ENCODE results near the gene GALNT17.

Gene GALNT17

GRCh38 chr7:71345117-71345884, 213.4 kb downstream of the GALNT17 start:
- no peak for DNase-seq

- peak; percentile 59 for DNase-seq
Measured at GRCh38 chr7:71348821-71349681, 217.1 kb downstream of the GALNT17 start.

GRCh38 chr7:71349682-71350481, 217.9 kb downstream of the GALNT17 start:
- no peak for DNase-seq

DNA sequence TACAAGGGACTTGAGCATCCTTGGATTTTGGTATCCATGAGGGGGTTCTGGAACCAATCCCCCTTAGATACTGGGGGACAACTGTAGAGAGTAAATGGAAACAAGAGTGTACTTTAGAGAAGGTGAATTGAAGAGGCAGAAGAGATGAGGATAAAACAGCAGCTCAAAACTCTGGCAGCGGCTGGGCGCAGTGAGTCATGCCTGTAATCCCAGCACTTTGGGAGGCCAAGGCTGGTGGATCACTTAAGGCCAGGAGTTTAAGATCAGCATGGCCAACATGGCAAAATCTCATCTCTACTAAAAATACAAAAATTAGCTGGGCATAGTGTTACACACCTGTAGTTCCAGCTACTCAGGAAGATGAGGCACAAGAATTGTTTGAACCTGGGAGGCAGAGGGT, 218.7 kb downstream of the GALNT17 start:
- DNase-seq: peak; percentile 25

- no peak for DNase-seq
Measured at GRCh38 chr7:71354716-71355115, 222.8 kb downstream of the GALNT17 start.

DNA sequence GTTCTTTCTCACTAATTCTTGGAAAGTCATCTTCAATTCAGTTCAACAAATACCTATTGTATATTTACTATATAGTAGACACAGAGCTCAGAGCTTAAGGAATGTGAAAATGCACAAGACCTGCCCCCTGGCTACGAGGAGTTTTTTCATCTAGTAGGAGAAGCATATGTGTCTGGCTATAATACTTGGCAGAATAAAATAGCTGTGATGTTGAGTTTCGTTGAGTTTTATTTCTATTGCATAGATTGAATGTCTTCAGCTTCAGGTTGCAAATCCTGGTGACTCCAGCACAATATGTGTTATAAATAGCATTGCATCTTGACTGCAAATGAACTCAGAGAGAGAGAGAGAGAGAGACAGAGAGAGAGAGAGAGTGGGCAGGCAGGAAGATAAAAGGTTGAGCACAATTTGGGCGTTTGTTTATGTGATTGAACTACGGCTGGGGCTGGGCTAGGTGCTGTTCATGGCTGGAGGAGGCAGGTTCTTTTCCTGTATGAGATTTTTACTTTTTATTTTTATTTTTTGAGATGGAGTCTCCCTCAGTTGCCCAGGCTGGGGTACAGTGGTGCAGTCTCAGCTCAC, 229.6 kb downstream of the GALNT17 start:
- DNase-seq: no peak

DNA sequence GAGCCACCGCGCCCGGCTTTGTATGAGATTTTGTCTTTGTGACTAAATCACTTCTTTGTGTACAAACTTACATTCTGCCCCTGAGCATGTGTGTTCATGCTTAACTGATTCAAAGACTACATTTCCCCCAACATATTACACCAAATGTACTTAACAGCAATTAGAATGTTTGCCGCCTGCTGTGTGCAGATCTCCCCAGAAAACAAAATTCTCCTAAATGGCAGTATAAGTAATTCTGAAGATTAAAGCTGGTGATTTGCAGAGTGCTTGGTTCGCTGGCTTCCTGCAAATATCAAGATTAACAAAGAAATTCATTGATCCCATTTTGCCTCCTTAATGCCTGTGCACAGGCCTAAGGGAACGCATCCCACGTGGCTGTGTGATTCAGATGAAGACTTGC, 230.3 kb downstream of the GALNT17 start:
- no peak for DNase-seq

DNA sequence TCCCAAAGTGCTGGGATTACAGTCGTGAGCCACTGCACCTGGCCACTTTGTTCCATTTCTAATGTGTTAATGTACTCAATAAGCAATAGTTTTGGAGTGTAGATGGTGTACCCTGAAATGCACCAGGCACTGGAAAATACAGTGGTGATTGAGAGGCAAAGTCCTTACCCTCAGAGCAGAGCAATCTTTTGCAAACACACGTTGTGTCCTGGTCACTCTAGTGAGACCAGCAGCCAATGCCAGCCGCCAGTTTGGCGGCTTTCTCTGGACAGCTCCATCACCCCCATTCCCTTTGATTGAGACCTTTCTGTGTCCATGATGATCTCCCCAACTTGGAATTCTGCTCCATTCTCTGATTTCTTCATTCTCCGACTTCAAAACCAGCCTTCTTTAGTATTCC, 231.3 kb downstream of the GALNT17 start:
- DNase-seq: no peak

DNA sequence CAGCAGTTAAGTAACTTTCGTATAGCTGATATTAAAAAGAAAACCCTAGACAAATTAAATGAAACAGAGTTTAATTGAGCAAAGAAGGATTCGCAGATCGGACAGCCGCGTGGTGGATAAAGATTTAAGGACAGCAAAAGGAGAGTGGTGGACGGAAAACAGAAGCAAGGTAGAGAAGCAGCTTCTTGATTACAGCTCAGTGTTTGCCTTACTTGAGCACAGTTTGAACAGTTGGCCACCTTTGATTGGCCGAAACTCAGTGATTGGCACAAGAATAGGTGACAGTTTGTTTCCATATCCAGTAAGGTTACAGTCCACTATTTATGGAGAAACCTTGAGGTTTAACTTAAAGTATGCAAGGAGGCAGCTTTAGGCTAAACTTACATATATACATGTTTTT, 231.7 kb downstream of the GALNT17 start:
- no peak for DNase-seq

DNA sequence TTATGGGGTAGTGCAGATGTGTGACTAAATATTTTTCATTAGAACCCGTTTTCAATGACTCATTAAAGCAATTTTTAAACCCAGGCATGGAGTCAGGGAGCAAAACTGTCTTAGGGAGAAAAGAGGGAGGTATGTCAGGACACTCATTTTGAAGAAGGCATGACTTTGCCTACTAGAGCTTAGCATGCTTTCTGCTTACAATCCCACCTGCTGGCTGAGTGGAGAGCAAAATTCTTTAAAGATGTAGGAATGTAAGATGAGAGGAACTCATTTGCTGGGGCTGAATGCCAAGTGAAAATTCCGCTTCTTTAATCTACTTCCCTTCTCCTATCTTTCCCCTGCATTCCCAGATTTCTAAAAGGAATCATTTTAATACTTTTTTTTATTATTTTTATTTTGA, 232.6 kb downstream of the GALNT17 start:
- DNase-seq: no peak

DNA sequence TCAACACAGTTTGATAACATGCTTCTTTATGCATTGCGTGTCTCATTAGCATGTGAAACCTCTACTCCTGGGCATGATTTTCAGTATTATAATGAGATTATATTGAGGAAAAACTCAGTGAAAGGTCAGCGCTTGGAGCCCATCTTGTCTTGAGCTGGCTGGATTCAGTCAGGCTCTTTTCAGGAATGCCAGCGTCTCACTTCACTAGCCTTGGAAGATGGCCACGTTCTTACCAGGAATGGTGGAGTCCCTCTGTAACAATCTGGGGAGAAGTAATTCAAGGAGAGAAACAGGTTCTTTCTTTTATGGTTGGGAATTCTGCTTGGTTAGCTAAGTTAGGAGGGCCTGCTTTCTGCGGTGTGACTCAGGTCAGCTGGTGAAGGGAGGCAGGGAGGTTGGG, 241.0 kb downstream of the GALNT17 start:
- no peak for DNase-seq

DNA sequence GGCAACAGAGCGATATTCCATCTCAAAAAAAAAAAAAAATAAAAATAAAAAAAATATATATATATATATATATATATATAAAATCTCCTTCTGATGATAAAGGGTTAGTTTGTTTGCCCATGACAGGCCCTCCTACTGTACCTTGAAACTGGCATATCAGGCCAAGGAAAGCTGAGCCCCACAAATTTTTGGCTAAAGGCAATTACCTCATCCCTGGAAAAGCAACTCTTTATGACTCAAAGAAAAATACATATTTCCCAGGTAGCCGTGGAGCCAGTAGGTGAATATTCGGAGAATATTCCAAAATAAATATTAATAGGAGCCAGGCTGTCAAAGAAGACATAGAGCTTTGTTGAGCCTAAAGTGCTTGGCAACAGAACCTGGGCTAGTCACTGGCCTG, 245.1 kb downstream of the GALNT17 start:
- no peak for DNase-seq

DNA sequence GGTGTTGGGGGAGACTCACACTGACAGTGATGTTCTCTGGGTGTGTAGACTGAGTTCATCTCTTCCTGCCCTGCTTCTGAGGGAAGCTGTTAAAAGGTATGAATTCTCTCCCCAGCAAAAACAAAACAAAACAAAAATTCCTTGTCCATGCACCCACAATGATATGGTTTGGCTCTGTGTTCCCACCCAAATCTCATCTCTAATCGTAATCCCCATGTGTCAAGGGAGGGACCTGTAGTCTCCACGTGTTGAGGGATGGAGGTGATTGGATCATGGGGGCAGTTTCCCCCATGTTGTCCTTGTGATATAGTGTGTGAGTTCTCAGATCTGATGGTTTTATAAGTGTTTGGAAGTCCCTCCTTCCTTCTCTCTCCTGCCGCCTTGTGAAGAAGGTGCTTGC, 245.5 kb downstream of the GALNT17 start:
- DNase-seq: no peak

DNA sequence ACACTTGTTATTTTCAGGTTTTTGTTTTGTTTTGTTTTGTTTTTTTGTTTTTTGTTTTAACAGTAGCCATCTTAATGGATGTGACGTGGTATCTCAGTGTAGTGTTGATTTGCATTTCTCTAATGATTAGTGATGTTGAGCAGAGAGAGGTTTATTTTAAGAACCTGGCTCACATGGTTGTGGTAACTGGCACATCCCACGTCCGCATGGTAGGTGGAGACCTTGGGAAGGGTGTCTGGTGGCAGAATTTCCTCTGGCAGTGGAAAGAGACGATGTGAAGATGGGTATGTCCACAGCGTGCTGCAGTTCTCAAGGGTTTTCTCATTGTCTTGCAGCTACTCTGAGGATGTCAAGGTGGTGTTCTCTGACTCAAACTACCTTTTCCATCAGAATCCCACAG, 252.2 kb downstream of the GALNT17 start:
- DNase-seq: no peak

DNA sequence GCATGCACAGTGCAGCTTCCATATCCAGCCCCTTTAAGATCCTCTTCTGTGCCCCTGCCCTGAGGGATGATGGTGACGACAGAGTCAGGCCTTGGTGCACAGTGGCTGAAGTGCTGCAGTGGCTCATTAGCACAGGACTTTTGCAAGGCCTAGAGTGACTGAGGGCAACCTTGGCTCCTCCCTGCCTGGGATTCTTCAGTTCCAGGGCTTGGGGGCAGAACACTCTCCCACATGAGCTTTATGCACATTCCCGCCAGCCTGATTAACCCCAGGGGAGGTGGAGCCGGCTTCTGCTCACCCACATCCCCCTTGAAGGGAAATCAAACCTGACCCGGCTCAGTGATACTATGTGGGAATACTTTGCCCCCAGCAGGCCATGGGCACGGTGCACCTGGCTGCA, 253.4 kb downstream of the GALNT17 start:
- no peak for DNase-seq

DNA sequence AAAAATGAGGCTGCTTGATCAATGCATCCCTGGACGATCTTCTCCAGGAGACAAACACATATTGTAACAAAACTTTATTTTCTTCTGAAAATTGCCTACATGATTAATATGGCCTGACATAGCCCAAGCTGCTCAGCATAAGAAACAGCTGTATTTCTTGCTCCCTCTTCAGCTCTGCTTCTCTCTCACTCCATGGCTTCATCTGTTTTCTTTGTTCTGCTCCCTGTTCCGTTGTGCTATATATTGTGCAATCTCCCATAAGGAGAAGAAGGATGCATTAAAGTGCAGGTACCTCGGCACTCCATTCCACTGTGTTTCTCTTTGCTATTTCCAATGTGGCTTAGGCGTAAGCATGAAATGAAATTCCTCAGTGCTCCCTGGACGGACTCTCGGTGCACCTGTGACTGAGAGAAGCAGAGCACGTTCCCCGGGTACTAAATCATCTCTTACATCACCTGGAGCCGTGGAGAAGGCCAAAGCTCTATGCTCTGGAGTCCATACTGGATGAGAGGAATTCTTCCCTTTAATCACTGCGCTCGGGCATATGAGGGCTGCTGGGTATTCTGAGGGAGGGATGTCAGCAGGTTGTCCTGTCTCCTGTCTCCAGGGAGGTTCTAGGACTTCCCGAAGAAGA, 254.3 kb downstream of the GALNT17 start:
- DNase-seq: no peak

DNA sequence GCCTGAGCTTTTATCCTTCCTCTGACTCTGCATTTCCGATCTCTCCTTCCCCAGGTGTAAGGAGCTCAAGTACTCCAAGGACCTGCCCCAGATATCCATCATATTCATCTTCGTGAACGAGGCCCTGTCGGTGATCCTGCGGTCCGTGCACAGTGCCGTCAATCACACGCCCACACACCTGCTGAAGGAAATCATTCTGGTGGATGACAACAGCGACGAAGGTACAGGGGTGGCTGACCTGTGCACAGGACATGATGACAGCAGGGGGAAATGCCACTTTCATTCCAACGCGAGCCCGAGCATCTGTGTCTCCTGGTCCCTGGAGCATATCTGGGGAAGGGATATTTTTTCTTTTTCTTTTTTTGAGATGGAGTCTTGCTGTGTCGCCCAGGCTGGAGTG, 256.2 kb downstream of the GALNT17 start:
- no peak for DNase-seq

DNA sequence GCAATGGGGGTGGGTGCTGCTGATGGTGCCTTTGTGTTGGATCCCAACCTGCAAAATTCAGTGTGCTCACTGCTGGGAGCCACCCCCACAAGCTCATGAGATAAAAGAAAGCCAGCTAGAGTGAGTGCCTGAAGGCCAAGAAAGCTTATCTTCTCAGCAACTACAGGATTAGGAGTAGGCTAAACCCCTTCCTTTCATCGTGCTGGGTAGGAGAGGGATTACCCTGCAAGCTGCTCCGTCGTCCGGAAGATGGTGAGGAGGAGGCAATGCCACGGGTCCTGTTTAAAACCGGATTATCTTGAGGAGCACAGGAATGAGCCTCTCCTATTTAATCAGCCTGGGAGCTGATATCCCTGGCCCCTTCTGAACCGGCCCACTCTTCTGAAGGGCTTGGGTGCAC, 258.0 kb downstream of the GALNT17 start:
- DNase-seq: peak; percentile 98

DNA sequence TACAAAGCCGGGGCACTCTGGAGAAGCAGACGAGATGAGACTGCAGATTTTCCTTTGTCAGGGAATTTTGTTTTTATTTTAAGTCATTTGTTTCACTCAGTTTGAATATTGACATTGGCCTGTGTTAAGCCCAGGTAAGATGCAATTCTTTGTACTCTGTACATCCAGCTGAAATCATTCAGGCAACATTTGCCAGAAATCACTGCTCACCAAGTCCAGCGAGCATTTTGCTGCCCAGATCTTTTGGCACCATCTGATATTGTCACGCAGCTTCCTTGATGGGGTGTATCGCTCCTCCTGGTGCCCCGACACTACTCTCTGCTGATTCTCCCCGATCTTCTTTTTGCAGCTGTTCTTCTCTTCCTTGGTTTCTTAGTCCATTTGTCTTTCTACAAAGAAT, 261.7 kb downstream of the GALNT17 start:
- DNase-seq: no peak

DNA sequence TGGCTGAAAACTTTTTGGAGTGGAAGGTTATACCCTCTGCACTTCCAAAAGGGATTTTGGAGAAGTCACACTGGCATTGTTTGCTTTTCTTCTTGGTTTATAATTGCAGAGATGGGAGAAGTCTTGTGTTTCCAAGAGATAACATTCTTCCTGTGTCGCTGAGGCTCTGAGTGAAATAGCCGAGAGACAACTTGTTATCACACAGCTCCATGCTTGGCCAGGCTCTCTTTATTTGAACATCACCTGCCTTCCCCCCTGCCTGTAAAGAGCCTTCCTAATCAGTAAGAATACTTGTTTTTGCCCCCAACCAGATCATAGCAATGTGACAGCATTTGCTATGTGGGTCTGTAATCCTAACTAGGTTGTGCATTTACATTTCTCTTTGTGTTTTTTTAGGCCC, 270.7 kb downstream of the GALNT17 start:
- DNase-seq: no peak

DNA sequence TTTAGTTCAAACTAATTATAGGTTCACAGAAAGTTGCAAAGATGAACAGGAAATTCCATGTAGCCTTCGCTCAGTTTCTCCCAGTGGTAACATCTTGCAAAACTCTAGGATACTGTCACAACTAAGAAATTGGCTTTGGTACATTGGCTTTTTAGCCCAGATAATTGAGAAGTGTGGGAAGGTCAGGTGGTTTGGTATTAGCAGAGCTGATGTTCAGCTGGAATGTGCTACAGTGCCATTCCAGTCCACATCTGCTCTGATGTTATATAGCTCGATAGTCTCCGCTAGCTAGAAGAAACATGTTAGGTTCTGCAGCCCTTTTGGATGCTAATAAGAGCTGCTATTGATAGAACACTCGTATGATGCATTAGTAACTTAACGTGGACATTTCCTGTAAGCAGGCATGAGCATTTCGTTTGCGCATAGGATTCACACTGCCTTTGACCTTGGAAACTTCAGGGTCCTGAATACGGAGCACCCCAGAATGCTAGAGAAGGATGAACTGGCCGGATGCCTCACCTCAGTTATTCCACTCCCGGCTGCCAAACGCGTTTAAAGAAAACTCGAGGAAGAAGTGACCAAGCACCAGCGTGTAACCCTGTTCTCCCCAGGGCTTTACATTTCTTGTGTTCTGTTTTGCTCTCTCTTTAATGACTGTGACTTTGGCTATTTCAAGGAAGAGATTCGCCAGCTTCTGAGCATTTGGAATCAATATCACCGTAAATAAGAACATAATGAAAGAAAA, 271.4 kb downstream of the GALNT17 start:
- no peak for DNase-seq

Measured in NCI-H82 (cell line).